Stimulated activated CD8-positive, alpha-beta memory T cell treated with anti-CD3 and anti-CD28 coated beads, Interleukin-4, amount 100 ng/mL, for 1 hour (primary cell): ENCODE results near the gene GSK3B.
"Not testable (repeated sequence)": the region's sequence is repeated elsewhere in the genome, so short reads cannot be mapped to it uniquely, and the experiment has no call there.

Source experiments
- DNase-seq, 2 donors: peaks; one replicate each; pipeline ENCODE4 v3.0.0-alpha.2; 2020; ENCODE audit warnings: low read depth in 2 of 2, low spot score in 1 of 2

GSK3B gene

GRCh38 chr3:119944091-119944490 is 150.2 kb downstream of the GSK3B start:
- DNase-seq: no peak

- DNase-seq: no peak
Measured at GRCh38 chr3:119939077-119939476, 155.2 kb downstream of the GSK3B start.

- DNase-seq: peak in 1 of 2 donors; percentile 1
Measured at GRCh38 chr3:119937229-119937628, 157.0 kb downstream of the GSK3B start.

- no peak for DNase-seq
Measured at GRCh38 chr3:119934249-119934648, 160.0 kb downstream of the GSK3B start.

- no peak for DNase-seq
Measured at GRCh38 chr3:119933207-119933606, 161.0 kb downstream of the GSK3B start.

- DNase-seq: no peak
Measured at GRCh38 chr3:119930286-119930685, 164.0 kb downstream of the GSK3B start.

- DNase-seq: no peak
Measured at GRCh38 chr3:119927190-119927589, 167.1 kb downstream of the GSK3B start.

- DNase-seq: no peak
Measured at GRCh38 chr3:119924111-119925094, 169.8 kb downstream of the GSK3B start.

GRCh38 chr3:119918992-119919933 is 175.0 kb downstream of the GSK3B start:
- no peak for DNase-seq

GRCh38 chr3:119913021-119913420 is 181.2 kb downstream of the GSK3B start:
- no peak for DNase-seq

- DNase-seq: no peak
Measured at GRCh38 chr3:119912220-119912619, 182.0 kb downstream of the GSK3B start.

- DNase-seq: no peak
Measured at GRCh38 chr3:119911748-119912147, 182.5 kb downstream of the GSK3B start.

- no peak for DNase-seq
Measured at GRCh38 chr3:119902061-119902460, 192.2 kb downstream of the GSK3B start.

- no peak for DNase-seq
Measured at GRCh38 chr3:119901148-119901547, 193.1 kb downstream of the GSK3B start.

GRCh38 chr3:119899192-119899511 is 195.1 kb downstream of the GSK3B start:
- no peak for DNase-seq

- no peak for DNase-seq
Measured at GRCh38 chr3:119898478-119899191, 195.6 kb downstream of the GSK3B start.

GRCh38 chr3:119894195-119894594 is 200.1 kb downstream of the GSK3B start:
- no peak for DNase-seq

- DNase-seq: no peak
Measured at GRCh38 chr3:119893769-119894168, 200.5 kb downstream of the GSK3B start.

- no peak for DNase-seq
Measured at GRCh38 chr3:119891944-119892721, 202.1 kb downstream of the GSK3B start.

GRCh38 chr3:119888681-119889080 is 205.6 kb downstream of the GSK3B start:
- DNase-seq: not testable (repeated sequence)
